A549 (cell line): Measurements from ENCODE around the gene COL28A1. TPM values are rescaled to one million over a fixed set of nuclear protein-coding genes. Genes with fewer than 3 reads are reported as not detected.
A peak's percentile ranks its signal among the peaks of the same experiment; 100 is the strongest.

Experiments used
- ATAC-seq, 2 experiments: fragments of 200-7000 bp in 1 of 2; fragments of >200 bp in 1 of 2; cut with Nextera tagmentation in 1 of 2; cut with Tn5 transposase in 1 of 2; 3 replicates each; pipeline versions ENCODE4 v1.8.0 to v1.9.1; 2018 to 2020; ENCODE audit warnings: mild to moderate bottlenecking in 1 of 2, moderate library complexity in 1 of 2
- CTCF ChIA-PET: fragments of 300-600 bp; sonication (Branson Sonifier 250); formaldehyde crosslinking; extraction: SDS; loops from one replicate; lab custom pipeline; 2021; ENCODE audit warnings: antibody characterized with exemption, inconsistent platforms; lab: Yijun Ruan, JAX
- POLR2A ChIA-PET: fragments of 350-600 bp; formaldehyde crosslinking; extraction: SDS; loops from one replicate; lab custom pipeline; 2021; ENCODE audit warnings: antibody characterized with exemption, inconsistent platforms; lab: Yijun Ruan, JAX
- DNase-seq, 2 experiments: peaks; one replicate each; pipeline versions ENCODE4 v3.0.0 to v3.0.0-alpha.2; 2011 to 2016; ENCODE audit warnings: low read depth in 1 of 2, low spot score in 1 of 2
- FAIRE-seq: peaks from 2 replicates; lab custom pipeline; 2011; peaks lifted over from hg19 to GRCh38; lab: Jason Lieb, UNC
- H3K27ac ChIP-seq, 2 experiments: fragments of >200 bp; sonication (Bioruptor Twin); formaldehyde crosslinking; 3 replicates each; pipeline ENCODE4 v1.5.1; 2016 to 2017
- H3K4me1 ChIP-seq: fragments of >200 bp; sonication (Bioruptor Twin); formaldehyde crosslinking; 3 replicates; pipeline ENCODE4 v1.6.1; 2016
- H3K4me2 ChIP-seq: fragments of >200 bp; sonication (Bioruptor Twin); formaldehyde crosslinking; 3 replicates; pipeline ENCODE4 v1.6.1; 2016
- H3K4me3 ChIP-seq: fragments of >200 bp; sonication (Bioruptor Twin); formaldehyde crosslinking; 3 replicates; pipeline ENCODE4 v1.5.1; 2016
- H3K9me3 ChIP-seq: fragments of >200 bp; sonication (Bioruptor Twin); formaldehyde crosslinking; 3 replicates; pipeline ENCODE4 v1.6.1; 2016
- CBX8 ChIP-seq: fragments of 200-600 bp; sonication (generic); IDR thresholded peaks from 2 replicates; pipeline ENCODE4 v1.6.1; 2016
- EHMT2 ChIP-seq: fragments of 200-600 bp; sonication (generic); IDR thresholded peaks from 2 replicates; pipeline ENCODE4 v1.6.1; 2016; ENCODE audit warnings: antibody characterized with exemption, low read depth, mild to moderate bottlenecking, moderate library complexity
- EP300 ChIP-seq, 2 experiments: fragments of >200 bp; sonication (Bioruptor Twin); formaldehyde crosslinking; IDR thresholded peaks; 2 replicates in 1 of 2; 3 replicates in 1 of 2; pipeline ENCODE4 v1.6.1; 2016 to 2017
- HEYL ChIP-seq: fragments of 250-450 bp; sonication (Bioruptor Pico); IDR thresholded peaks from 2 replicates; pipeline ENCODE4 v1.8.0; 2021; ENCODE audit warnings: mild to moderate bottlenecking, moderate library complexity
- HOXB13 ChIP-seq: fragments of 250-450 bp; sonication (Bioruptor Pico); IDR thresholded peaks from 2 replicates; pipeline ENCODE4 v1.5.0; 2020; ENCODE audit warnings: low read depth, mild to moderate bottlenecking, moderate library complexity
- HOXB5 ChIP-seq: fragments of 250-450 bp; sonication (Bioruptor Pico); IDR thresholded peaks from 2 replicates; pipeline ENCODE4 v1.5.0; 2020; ENCODE audit warnings: mild to moderate bottlenecking, moderate library complexity
- JUN ChIP-seq, 2 experiments: fragments of >200 bp; sonication (Bioruptor Twin); formaldehyde crosslinking; IDR thresholded peaks; 2 replicates in 1 of 2; 3 replicates in 1 of 2; pipeline ENCODE4 v1.6.1; 2016 to 2017
- JUNB ChIP-seq: fragments of >200 bp; sonication (Bioruptor Twin); formaldehyde crosslinking; IDR thresholded peaks from 2 replicates; pipeline ENCODE4 v1.6.1; 2016
- KDM1A ChIP-seq: fragments of 200-600 bp; sonication (generic); IDR thresholded peaks from 2 replicates; pipeline ENCODE4 v1.6.1; 2016; ENCODE audit warnings: low read depth, mild to moderate bottlenecking
- KDM5A ChIP-seq: fragments of 200-600 bp; sonication (generic); IDR thresholded peaks from 2 replicates; pipeline ENCODE4 v1.6.1; 2016; ENCODE audit warnings: antibody characterized with exemption, mild to moderate bottlenecking
- RAD21 ChIP-seq, 2 experiments: fragments of >200 bp in 1 of 2; sonication (Bioruptor Twin) in 1 of 2; formaldehyde crosslinking in 1 of 2; IDR thresholded peaks in 1 of 2; conservative IDR thresholded peaks in 1 of 2; 2 replicates in 1 of 2; 3 replicates in 1 of 2; pipeline ENCODE4 v1.6.1; 2012 to 2018; ENCODE audit warnings: inconsistent platforms in 1 of 2
- RNF2 ChIP-seq: fragments of 200-600 bp; sonication (generic); IDR thresholded peaks from 2 replicates; pipeline ENCODE4 v1.6.1; 2016; ENCODE audit warnings: low read depth, mild to moderate bottlenecking, antibody characterized with exemption, moderate library complexity, borderline replicate concordance
- SREBF2 ChIP-seq: fragments of 450-650 bp; IDR thresholded peaks from 2 replicates; pipeline ENCODE4 v1.6.1; 2014; ENCODE audit warnings: mild to moderate bottlenecking, moderate library complexity
- TP53 ChIP-seq: fragments of 250-450 bp; sonication (Bioruptor Pico); IDR thresholded peaks from 2 replicates; pipeline ENCODE4 v1.5.0; 2021; ENCODE audit warnings: mild to moderate bottlenecking, moderate library complexity
- ZSCAN20 ChIP-seq: fragments of 250-450 bp; sonication (Bioruptor Pico); IDR thresholded peaks from 2 replicates; pipeline ENCODE4 v1.8.0; 2022; ENCODE audit warnings: mild to moderate bottlenecking, moderate library complexity
- WGBS: methylation state at CpG from one replicate; pipeline ENCODE4 v1.1.6; 2017; ENCODE audit errors: missing lambda C conversion rate; 5-methylcytosine and 5-hydroxymethylcytosine counted together
- polyA plus RNA-seq, 4 experiments: library from polyadenylated mRNA; depleted of rRNA in 3 of 4; stranded (reverse); fragments of >200 nt; fragmentation: RNase III in 1 of 4; extraction: RNeasy Plus Mini Kit Qiagen cat#74134 plus additional on column Dnase treatment in 1 of 4; gene quantifications; 2 replicates in 3 of 4; 3 replicates in 1 of 4; pipeline ENCODE4 v1.2.3, GENCODE V29; 2011 to 2017
- TF ChIP-seq, protein P1 (sequence below): fragments of 250-450 bp; sonication (Bioruptor Pico); IDR thresholded peaks from 2 replicates; pipeline ENCODE4 v1.5.0; 2020; ENCODE audit warnings: low read depth, mild to moderate bottlenecking, moderate library complexity
- TF ChIP-seq, protein P2 (sequence below): IDR thresholded peaks from 2 replicates; pipeline ENCODE4 v1.6.1; 2012; ENCODE audit warnings: low read depth, borderline replicate concordance
- TF ChIP-seq, protein P3 (sequence below): fragments of 150-350 bp; IDR thresholded peaks from 2 replicates; pipeline ENCODE4 v1.6.1; 2014; ENCODE audit warnings: low read depth, mild to moderate bottlenecking, low read length
- TF ChIP-seq, protein P4 (sequence below): IDR thresholded peaks from 2 replicates; pipeline ENCODE4 v1.6.1; 2012
- TF ChIP-seq, protein P5 (sequence below): fragments of >200 bp; sonication (Bioruptor Twin); formaldehyde crosslinking; IDR thresholded peaks from 3 replicates; pipeline ENCODE4 v1.5.1; 2016
- TF ChIP-seq, protein P6 (sequence below): IDR thresholded peaks from 2 replicates; pipeline ENCODE4 v1.6.1; 2012

Gene COL28A1
- polyA plus RNA-seq, 2 of the 4 experiments (the other 2 are of a cell fraction) = 0.08 to 0.17 TPM

DNA sequence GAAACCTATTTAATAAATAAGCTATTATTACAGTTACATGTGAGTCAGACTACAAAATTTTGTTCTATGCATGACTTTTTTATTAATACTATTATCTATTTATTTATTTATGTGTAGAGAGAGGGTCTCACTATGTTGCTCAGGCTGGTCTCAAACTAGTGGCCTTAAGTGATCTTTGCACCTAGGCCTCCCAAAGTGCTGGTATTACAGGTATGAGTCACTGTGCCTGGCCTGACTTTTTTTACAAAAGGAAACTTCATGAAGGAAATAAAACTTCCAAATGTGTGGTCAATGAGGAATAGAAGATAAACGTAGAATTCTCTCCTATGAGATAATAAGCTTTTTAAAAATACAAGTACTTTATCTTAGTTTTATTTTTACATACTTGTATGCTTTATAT, 19.0 kb downstream of the COL28A1 start:
- ATAC-seq (no peak), DNase-seq (no peak)
- Histone ChIP-seq H3K9me3 (no peaks in the 10 kb centered on the region), H3K4me3 (no peak overlapping the region), H3K4me2 (peak overlapping the region; percentile 36), H3K27ac (peak overlapping the region in 1 of 2 experiments; percentile 17; a peak in 1 of 6 replicates), H3K4me1 (peaks cover 49% of the 10 kb centered on the region)
- CTCF ChIA-PET = interaction anchor here (1.3 kb wide), 2 partner anchors 13 to 92 kb away, joined by 3 read pairs; no protein-coding TSS in a partner anchor
- WGBS = 31% methylated on average over 1 of the region's 1 CpG
- POLR2A ChIA-PET = no interaction called here
- TF ChIP-seq CBX8 = no peak
- TF ChIP-seq SREBF2 = no peak
- TF ChIP-seq, protein P1, sequence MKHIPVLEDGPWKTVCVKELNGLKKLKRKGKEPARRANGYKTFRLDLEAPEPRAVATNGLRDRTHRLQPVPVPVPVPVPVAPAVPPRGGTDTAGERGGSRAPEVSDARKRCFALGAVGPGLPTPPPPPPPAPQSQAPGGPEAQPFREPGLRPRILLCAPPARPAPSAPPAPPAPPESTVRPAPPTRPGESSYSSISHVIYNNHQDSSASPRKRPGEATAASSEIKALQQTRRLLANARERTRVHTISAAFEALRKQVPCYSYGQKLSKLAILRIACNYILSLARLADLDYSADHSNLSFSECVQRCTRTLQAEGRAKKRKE (CRISPR knock-in tag) = no peak
- no peak for TF ChIP-seq EP300 (IDR thresholded peaks at IDR 0.05)
- no peak for TF ChIP-seq EHMT2
- TF ChIP-seq HOXB13 (CRISPR knock-in tag) = no peak
- no peak for TF ChIP-seq KDM1A
- TF ChIP-seq TP53 (CRISPR knock-in tag) = no peak
- no peak for TF ChIP-seq RAD21 (conservative IDR thresholded peaks at IDR 0.05 in 1 of 2, IDR thresholded peaks at IDR 0.05 in 1 of 2)
- TF ChIP-seq, protein P2, sequence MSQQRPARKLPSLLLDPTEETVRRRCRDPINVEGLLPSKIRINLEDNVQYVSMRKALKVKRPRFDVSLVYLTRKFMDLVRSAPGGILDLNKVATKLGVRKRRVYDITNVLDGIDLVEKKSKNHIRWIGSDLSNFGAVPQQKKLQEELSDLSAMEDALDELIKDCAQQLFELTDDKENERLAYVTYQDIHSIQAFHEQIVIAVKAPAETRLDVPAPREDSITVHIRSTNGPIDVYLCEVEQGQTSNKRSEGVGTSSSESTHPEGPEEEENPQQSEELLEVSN = no peak
- TF ChIP-seq, protein P3, sequence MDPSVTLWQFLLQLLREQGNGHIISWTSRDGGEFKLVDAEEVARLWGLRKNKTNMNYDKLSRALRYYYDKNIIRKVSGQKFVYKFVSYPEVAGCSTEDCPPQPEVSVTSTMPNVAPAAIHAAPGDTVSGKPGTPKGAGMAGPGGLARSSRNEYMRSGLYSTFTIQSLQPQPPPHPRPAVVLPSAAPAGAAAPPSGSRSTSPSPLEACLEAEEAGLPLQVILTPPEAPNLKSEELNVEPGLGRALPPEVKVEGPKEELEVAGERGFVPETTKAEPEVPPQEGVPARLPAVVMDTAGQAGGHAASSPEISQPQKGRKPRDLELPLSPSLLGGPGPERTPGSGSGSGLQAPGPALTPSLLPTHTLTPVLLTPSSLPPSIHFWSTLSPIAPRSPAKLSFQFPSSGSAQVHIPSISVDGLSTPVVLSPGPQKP = no peak
- no peak for TF ChIP-seq ZSCAN20 (CRISPR knock-in tag)
- no peak for TF ChIP-seq HEYL (CRISPR knock-in tag)
- TF ChIP-seq, protein P4, sequence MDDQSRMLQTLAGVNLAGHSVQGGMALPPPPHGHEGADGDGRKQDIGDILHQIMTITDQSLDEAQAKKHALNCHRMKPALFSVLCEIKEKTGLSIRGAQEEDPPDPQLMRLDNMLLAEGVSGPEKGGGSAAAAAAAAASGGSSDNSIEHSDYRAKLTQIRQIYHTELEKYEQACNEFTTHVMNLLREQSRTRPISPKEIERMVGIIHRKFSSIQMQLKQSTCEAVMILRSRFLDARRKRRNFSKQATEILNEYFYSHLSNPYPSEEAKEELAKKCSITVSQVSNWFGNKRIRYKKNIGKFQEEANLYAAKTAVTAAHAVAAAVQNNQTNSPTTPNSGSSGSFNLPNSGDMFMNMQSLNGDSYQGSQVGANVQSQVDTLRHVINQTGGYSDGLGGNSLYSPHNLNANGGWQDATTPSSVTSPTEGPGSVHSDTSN = no peak
- TF ChIP-seq KDM5A = no peak
- TF ChIP-seq JUN (IDR thresholded peaks at IDR 0.05) = no peak
- TF ChIP-seq, all 56 proteins: peak for 0
- FAIRE-seq = no peak

DNA sequence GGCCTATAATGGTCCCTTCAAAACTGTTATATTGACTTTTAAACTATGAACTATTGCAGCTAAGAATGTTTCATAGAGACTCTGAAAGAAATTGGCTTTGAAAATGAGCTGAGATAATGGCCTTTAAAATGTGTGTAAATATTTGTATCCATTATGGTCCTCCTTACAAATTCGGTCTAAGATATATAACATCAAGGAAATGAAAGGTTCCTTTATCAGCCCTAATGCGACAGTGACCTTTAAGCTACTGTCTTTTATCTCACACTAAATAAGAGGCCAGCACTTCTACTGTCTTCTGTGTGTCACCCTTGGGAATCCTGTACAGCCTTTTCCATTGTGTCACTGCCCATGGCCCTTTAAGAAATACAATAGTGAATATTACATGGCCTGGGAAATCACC, 19.5 kb downstream of the COL28A1 start:
- ChIA-PET POLR2A (no interaction called here), CTCF (interaction anchor here (1.3 kb wide), 2 partner anchors 14 to 91 kb away, joined by 3 read pairs; no protein-coding TSS in a partner anchor)
- Histone ChIP-seq H3K4me2 (peak overlapping the region; percentile 36), H3K9me3 (no peaks in the 10 kb centered on the region), H3K4me3 (no peak overlapping the region), H3K27ac (peak overlapping the region; percentile 17 to 34; a peak in 3 of 6 replicates), H3K4me1 (peaks cover 49% of the 10 kb centered on the region)
- DNase-seq (no peak), ATAC-seq (no peak), FAIRE-seq (no peak)
- 22% methylated on average over 2 of the region's 2 CpGs for WGBS
- TF ChIP-seq EHMT2 (no peak), RNF2 (no peak), RAD21 (conservative IDR thresholded peaks at IDR 0.05 in 1 of 2, IDR thresholded peaks at IDR 0.05 in 1 of 2) (no peak), HOXB5 (CRISPR knock-in tag) (no peak), HEYL (CRISPR knock-in tag) (no peak), JUN (IDR thresholded peaks at IDR 0.05) (no peak), ZSCAN20 (CRISPR knock-in tag) (no peak), JUNB (no peak)
- TF ChIP-seq, protein P5, sequence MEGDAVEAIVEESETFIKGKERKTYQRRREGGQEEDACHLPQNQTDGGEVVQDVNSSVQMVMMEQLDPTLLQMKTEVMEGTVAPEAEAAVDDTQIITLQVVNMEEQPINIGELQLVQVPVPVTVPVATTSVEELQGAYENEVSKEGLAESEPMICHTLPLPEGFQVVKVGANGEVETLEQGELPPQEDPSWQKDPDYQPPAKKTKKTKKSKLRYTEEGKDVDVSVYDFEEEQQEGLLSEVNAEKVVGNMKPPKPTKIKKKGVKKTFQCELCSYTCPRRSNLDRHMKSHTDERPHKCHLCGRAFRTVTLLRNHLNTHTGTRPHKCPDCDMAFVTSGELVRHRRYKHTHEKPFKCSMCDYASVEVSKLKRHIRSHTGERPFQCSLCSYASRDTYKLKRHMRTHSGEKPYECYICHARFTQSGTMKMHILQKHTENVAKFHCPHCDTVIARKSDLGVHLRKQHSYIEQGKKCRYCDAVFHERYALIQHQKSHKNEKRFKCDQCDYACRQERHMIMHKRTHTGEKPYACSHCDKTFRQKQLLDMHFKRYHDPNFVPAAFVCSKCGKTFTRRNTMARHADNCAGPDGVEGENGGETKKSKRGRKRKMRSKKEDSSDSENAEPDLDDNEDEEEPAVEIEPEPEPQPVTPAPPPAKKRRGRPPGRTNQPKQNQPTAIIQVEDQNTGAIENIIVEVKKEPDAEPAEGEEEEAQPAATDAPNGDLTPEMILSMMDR = no peak
- TF ChIP-seq, protein P6, sequence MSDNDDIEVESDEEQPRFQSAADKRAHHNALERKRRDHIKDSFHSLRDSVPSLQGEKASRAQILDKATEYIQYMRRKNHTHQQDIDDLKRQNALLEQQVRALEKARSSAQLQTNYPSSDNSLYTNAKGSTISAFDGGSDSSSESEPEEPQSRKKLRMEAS = no peak
